Measurements from ENCODE around the gene RBM20. TPM values are rescaled to one million over a fixed set of nuclear protein-coding genes. Genes with fewer than 3 reads are reported as not detected.

RBM20 gene
- total and polyA plus RNA-seq, 2 of the 13 experiments (the other 11 are each of a cell fraction or from before 2014, with no cell fraction given) = 0.02 to 0.22 TPM

DNA sequence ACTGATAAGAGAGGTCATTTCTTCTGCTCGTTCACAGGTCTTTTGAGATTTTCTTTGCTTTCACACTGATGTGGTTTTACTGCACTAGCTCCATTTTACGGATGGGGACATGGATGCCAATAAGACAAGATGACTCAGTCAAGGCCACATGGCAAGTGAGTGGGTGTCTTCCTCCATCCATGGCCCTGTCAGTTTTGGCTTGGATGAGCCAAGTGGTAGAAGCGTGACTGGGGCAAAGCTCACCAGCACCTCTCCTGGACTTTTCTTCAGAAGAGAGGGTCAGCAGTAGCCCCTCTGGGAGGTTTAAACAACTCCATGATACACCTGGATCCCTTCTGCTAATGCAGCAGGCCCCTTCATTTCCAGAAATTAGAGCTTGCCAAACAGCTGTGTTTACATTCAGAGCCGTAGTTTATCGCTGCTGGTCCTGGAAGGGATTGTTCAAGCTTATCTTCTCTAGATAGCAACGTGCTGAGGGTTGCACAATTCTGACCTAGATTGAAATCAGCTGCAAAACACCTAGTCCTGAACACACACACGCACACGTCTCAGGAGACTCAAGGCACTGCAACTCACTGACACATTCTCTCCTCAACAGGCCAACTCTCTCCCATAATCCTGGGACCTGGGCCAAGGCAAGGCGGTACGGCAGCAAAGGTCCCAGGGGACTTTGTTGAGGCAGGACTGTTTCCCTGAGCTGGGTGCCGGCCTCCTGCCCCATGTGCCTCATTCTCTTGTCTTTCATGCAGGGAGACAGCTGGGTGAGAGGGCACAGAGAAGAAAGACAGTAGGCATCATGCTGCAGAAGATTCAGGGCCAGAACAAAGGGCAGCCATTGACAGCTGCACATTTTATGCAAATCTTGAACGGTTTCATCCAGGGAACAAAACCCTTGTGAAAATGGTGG lies 213.4 kb downstream of the RBM20 start (continued):
- TF ChIP-seq, protein P1, sequence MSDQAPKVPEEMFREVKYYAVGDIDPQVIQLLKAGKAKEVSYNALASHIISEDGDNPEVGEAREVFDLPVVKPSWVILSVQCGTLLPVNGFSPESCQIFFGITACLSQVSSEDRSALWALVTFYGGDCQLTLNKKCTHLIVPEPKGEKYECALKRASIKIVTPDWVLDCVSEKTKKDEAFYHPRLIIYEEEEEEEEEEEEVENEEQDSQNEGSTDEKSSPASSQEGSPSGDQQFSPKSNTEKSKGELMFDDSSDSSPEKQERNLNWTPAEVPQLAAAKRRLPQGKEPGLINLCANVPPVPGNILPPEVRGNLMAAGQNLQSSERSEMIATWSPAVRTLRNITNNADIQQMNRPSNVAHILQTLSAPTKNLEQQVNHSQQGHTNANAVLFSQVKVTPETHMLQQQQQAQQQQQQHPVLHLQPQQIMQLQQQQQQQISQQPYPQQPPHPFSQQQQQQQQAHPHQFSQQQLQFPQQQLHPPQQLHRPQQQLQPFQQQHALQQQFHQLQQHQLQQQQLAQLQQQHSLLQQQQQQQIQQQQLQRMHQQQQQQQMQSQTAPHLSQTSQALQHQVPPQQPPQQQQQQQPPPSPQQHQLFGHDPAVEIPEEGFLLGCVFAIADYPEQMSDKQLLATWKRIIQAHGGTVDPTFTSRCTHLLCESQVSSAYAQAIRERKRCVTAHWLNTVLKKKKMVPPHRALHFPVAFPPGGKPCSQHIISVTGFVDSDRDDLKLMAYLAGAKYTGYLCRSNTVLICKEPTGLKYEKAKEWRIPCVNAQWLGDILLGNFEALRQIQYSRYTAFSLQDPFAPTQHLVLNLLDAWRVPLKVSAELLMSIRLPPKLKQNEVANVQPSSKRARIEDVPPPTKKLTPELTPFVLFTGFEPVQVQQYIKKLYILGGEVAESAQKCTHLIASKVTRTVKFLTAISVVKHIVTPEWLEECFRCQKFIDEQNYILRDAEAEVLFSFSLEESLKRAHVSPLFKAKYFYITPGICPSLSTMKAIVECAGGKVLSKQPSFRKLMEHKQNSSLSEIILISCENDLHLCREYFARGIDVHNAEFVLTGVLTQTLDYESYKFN (CRISPR knock-in tag; conservative IDR thresholded peaks at IDR 0.05) = peak; percentile 58
- TF ChIP-seq ZNF7 (CRISPR knock-in tag; IDR thresholded peaks at IDR 0.05) (0 out of 2 replicates have a peak, but pooled peaks have one; percentile 5), FOXO1 (CRISPR knock-in tag; IDR thresholded peaks at IDR 0.05) (peak; percentile 80; the same call in 1 of the 2 replicates), ZNF644 (CRISPR knock-in tag; IDR thresholded peaks at IDR 0.05; ENCODE audit: low read depth) (no peak), GATA4 (IDR thresholded peaks at IDR 0.05; ENCODE audit: borderline replicate concordance, low read depth) (peak; percentile 96), HDAC1 (CRISPR knock-in tag; IDR thresholded peaks at IDR 0.05) (peak; percentile 72), RFXANK (CRISPR knock-in tag; IDR thresholded peaks at IDR 0.05) (no peak), TCF12 (IDR thresholded peaks at IDR 0.05) (no peak), TCF12 (CRISPR knock-in tag; IDR thresholded peaks at IDR 0.05) (0 out of 2 replicates have a peak, but pooled peaks have one; percentile 22), ZNF260 (CRISPR knock-in tag; IDR thresholded peaks at IDR 0.05; ENCODE audit: borderline replicate concordance, low read depth) (no peak), EHMT2 (IDR thresholded peaks at IDR 0.05; ENCODE audit: borderline replicate concordance, low read depth, low read length) (no peak), SMAD3 (CRISPR knock-in tag; IDR thresholded peaks at IDR 0.05) (peak; percentile 26; the same call in 1 of the 2 replicates), ZNF501 (CRISPR knock-in tag; IDR thresholded peaks at IDR 0.05) (0 out of 2 replicates have a peak, but pooled peaks have one; percentile 15), SIX4 (CRISPR knock-in tag; IDR thresholded peaks at IDR 0.05) (peak; percentile 66; the same call in 1 of the 2 replicates), MYC (CRISPR knock-in tag; IDR thresholded peaks at IDR 0.05; ENCODE audit: borderline replicate concordance) (peak; percentile 37; the same call in 1 of the 2 replicates), SOX5 (CRISPR knock-in tag; IDR thresholded peaks at IDR 0.05; ENCODE audit: borderline replicate concordance) (peak; percentile 80), FOXP1 (IDR thresholded peaks at IDR 0.05) (no peak), FOXP1 (CRISPR knock-in tag; IDR thresholded peaks at IDR 0.05) (peak; percentile 67; the same call in 1 of the 2 replicates), SRF (IDR thresholded peaks at IDR 0.05; ENCODE audit: low read depth, low read length) (no peak), HDAC2 (CRISPR knock-in tag; IDR thresholded peaks at IDR 0.05) (peak; percentile 84), SAP130 (CRISPR knock-in tag; IDR thresholded peaks at IDR 0.05; ENCODE audit: low read depth) (peak; percentile 74), SP5 (CRISPR knock-in tag; IDR thresholded peaks at IDR 0.05; ENCODE audit: borderline replicate concordance, low read depth) (peak; percentile 29; the same call in 1 of the 2 replicates), KAT8 (CRISPR knock-in tag; IDR thresholded peaks at IDR 0.05) (peak; percentile 37; the same call in 1 of the 2 replicates), RFXAP (CRISPR knock-in tag; IDR thresholded peaks at IDR 0.05; ENCODE audit: borderline replicate concordance) (peak; percentile 83; the same call in 1 of the 2 replicates)
- TF ChIP-seq, protein P2, sequence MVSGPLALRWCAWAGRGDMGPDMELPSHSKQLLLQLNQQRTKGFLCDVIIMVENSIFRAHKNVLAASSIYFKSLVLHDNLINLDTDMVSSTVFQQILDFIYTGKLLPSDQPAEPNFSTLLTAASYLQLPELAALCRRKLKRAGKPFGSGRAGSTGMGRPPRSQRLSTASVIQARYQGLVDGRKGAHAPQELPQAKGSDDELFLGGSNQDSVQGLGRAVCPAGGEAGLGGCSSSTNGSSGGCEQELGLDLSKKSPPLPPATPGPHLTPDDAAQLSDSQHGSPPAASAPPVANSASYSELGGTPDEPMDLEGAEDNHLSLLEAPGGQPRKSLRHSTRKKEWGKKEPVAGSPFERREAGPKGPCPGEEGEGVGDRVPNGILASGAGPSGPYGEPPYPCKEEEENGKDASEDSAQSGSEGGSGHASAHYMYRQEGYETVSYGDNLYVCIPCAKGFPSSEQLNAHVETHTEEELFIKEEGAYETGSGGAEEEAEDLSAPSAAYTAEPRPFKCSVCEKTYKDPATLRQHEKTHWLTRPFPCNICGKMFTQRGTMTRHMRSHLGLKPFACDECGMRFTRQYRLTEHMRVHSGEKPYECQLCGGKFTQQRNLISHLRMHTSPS (CRISPR knock-in tag; IDR thresholded peaks at IDR 0.05; ENCODE audit: low read depth) = peak; percentile 40; the same call in 1 of the 2 replicates
- TF ChIP-seq, protein P3, sequence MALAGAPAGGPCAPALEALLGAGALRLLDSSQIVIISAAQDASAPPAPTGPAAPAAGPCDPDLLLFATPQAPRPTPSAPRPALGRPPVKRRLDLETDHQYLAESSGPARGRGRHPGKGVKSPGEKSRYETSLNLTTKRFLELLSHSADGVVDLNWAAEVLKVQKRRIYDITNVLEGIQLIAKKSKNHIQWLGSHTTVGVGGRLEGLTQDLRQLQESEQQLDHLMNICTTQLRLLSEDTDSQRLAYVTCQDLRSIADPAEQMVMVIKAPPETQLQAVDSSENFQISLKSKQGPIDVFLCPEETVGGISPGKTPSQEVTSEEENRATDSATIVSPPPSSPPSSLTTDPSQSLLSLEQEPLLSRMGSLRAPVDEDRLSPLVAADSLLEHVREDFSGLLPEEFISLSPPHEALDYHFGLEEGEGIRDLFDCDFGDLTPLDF (CRISPR knock-in tag; IDR thresholded peaks at IDR 0.05) = no peak
